Naive thymus-derived CD4-positive, alpha-beta T cell (primary cell): Measurements from ENCODE around the gene NAPG. TPM values are rescaled to one million over a fixed set of nuclear protein-coding genes. Genes with fewer than 3 reads are reported as not detected.

Experiments
- ATAC-seq: fragments of 150-1000 bp; cut with Tn5 transposase; 2 replicates; pipeline ENCODE4 v1.10.0; 2021; ENCODE audit warnings: mild to moderate bottlenecking, moderate library complexity
- CTCF ChIA-PET: fragments of 350-600 bp; sonication (Branson Sonifier 250); formaldehyde crosslinking; loops from one replicate; lab custom pipeline; 2021; ENCODE audit warnings: antibody characterized with exemption; lab: Charles Lee
- POLR2A ChIA-PET: fragments of 350-600 bp; sonication (Branson Sonifier 250); formaldehyde crosslinking; loops from one replicate; lab custom pipeline; 2021; ENCODE audit warnings: antibody characterized with exemption, inconsistent platforms; lab: Charles Lee
- DNase-seq, 9 donors: peaks; one replicate each; pipeline versions ENCODE4 v3.0.0 to v3.0.0-alpha.2; 2020 to 2022; ENCODE audit warnings: mixed read lengths in 1 of 9
- H3K27ac ChIP-seq: one replicate; pipeline ENCODE4 v1.7.0; 2013; ENCODE audit warnings: mild to moderate bottlenecking, low read depth, low read length, moderate library complexity
- H3K27me3 ChIP-seq, 2 donors: one replicate each; pipeline ENCODE4 v1.7.0; 2013; ENCODE audit warnings: low read length in 2 of 2, mild to moderate bottlenecking in 2 of 2, moderate library complexity in 2 of 2; ENCODE audit not compliant: control insufficient read depth in 2 of 2, insufficient read depth in 2 of 2
- H3K36me3 ChIP-seq, 3 experiments: 1 replicate in 2 of 3; 2 replicates in 1 of 3; pipeline ENCODE4 v1.7.0; 2013; ENCODE audit warnings: low read length in 3 of 3, mild to moderate bottlenecking in 3 of 3, moderate library complexity in 1 of 3; ENCODE audit not compliant: insufficient read depth in 3 of 3, control insufficient read depth in 2 of 3
- H3K4me1 ChIP-seq, 2 donors: one replicate each; pipeline ENCODE4 v1.7.0; 2013; ENCODE audit warnings: low read length in 2 of 2, mild to moderate bottlenecking in 2 of 2, moderate library complexity in 1 of 2; ENCODE audit not compliant: control insufficient read depth in 2 of 2, insufficient read depth in 2 of 2
- H3K4me3 ChIP-seq: 2 replicates; pipeline ENCODE4 v1.7.0; 2013; ENCODE audit warnings: mild to moderate bottlenecking, low read length
- H3K9me3 ChIP-seq, 3 experiments: 1 replicate in 2 of 3; 2 replicates in 1 of 3; pipeline ENCODE4 v1.7.0; 2013; ENCODE audit warnings: low read length in 3 of 3; ENCODE audit not compliant: control insufficient read depth in 2 of 3
- H3K27ac Mint-ChIP-seq, 9 donors: one replicate each; pipeline ENCODE4 v1.8.0; 2020 to 2022; ENCODE audit warnings: mixed read lengths in 9 of 9, mild to moderate bottlenecking in 8 of 9, moderate library complexity in 5 of 9, inconsistent platforms in 2 of 9
- H3K27me3 Mint-ChIP-seq, 5 donors: one replicate each; pipeline ENCODE4 v1.8.0; 2021 to 2022; ENCODE audit warnings: mixed read lengths in 5 of 5, mild to moderate bottlenecking in 1 of 5
- H3K36me3 Mint-ChIP-seq, 5 donors: one replicate each; pipeline ENCODE4 v1.8.0; 2020 to 2022; ENCODE audit warnings: mixed read lengths in 5 of 5, mild to moderate bottlenecking in 3 of 5, inconsistent platforms in 1 of 5
- H3K4me1 Mint-ChIP-seq, 7 donors: one replicate each; pipeline ENCODE4 v1.8.0; 2020 to 2022; ENCODE audit warnings: mixed read lengths in 7 of 7, mild to moderate bottlenecking in 3 of 7, inconsistent platforms in 1 of 7
- H3K4me3 Mint-ChIP-seq, 10 donors: one replicate each; pipeline ENCODE4 v1.8.0; 2020 to 2022; ENCODE audit warnings: mild to moderate bottlenecking in 10 of 10, mixed read lengths in 10 of 10, moderate library complexity in 6 of 10, inconsistent platforms in 2 of 10
- H3K9me3 Mint-ChIP-seq, 11 donors: one replicate each; pipeline ENCODE4 v1.8.0; 2020 to 2022; ENCODE audit warnings: mixed read lengths in 11 of 11, mild to moderate bottlenecking in 4 of 11, inconsistent platforms in 1 of 11, moderate library complexity in 1 of 11
- intact Hi-C, 2 donors: fragments of 100-400 bp; cut with micrococcal nuclease; formaldehyde crosslinking; loops; one replicate each; pipeline ENCODE4 v1.15.1; 2023
- polyA plus RNA-seq, 2 donors: library from polyadenylated mRNA; unstranded; fragments of 300-500 nt; fragmentation: Illumina TruSeq; gene quantifications; one replicate each; pipeline ENCODE4 v1.2.3, GENCODE V29; 2021
- total RNA-seq, 6 experiments: library from RNA in 5 of 6; stranded (reverse) in 5 of 6; gene quantifications; 1 replicate in 5 of 6; 2 replicates in 1 of 6; pipeline ENCODE4 v1.2.3 and lab custom pipeline; 2021 to 2026

NAPG gene
- total and polyA plus RNA-seq, 7 experiments from 2014 or later, result 10.2 to 35.7 (median 29.9) TPM

GRCh38 chr18:10511236-10511635 is 14.6 kb upstream of the NAPG start:
- Mint-ChIP-seq H3K4me1 (peaks cover 0 to 2% (median 0%) of the 10 kb centered on the region in 7 donors), H3K27me3 (peaks cover 16 to 37% (median 25%) of the 10 kb centered on the region in 5 donors), H3K36me3 (peaks cover 0 to 9% (median 0%) of the 10 kb centered on the region in 5 donors), H3K27ac (no peak overlapping the region), H3K9me3 (peaks cover 0 to 29% (median 12%) of the 10 kb centered on the region in 11 donors), H3K4me3 (no peak overlapping the region)
- DNase-seq (no peak), ATAC-seq (no peak)
- Histone ChIP-seq H3K4me1 (no peaks in the 10 kb centered on the region), H3K27ac (no peak overlapping the region), H3K4me3 (no peak overlapping the region), H3K9me3 (peaks cover 0 to 15% (median 0%) of the 10 kb centered on the region in 3 experiments), H3K36me3 (no peaks in the 10 kb centered on the region), H3K27me3 (no peaks in the 10 kb centered on the region)
- CTCF ChIA-PET, result no interaction called here
- POLR2A ChIA-PET, result no interaction called here
- intact Hi-C loops, result no loop called here

- Histone ChIP-seq H3K27ac (no peak overlapping the region), H3K4me1 (no peaks in the 10 kb centered on the region), H3K36me3 (no peaks in the 10 kb centered on the region), H3K4me3 (no peak overlapping the region), H3K27me3 (peaks cover 0 to 3% of the 10 kb centered on the region in 2 donors), H3K9me3 (no peaks in the 10 kb centered on the region)
- no peak overlapping the region for H3K4me3 Mint-ChIP-seq
- POLR2A ChIA-PET, result no interaction called here
- no peak for DNase-seq
- H3K27ac Mint-ChIP-seq, result no peak overlapping the region
- peaks cover 35 to 51% (median 38%) of the 10 kb centered on the region in 5 donors for H3K27me3 Mint-ChIP-seq
- no peak for ATAC-seq
- H3K4me1 Mint-ChIP-seq, result peaks cover 0 to 4% (median 0%) of the 10 kb centered on the region in 7 donors
- peaks cover 0 to 8% (median 0%) of the 10 kb centered on the region in 11 donors for H3K9me3 Mint-ChIP-seq
- intact Hi-C loops, result no loop called here
- CTCF ChIA-PET, result no interaction called here
- no peaks in the 10 kb centered on the region for H3K36me3 Mint-ChIP-seq
Measured at GRCh38 chr18:10514082-10514481, 11.7 kb upstream of the NAPG start.

GRCh38 chr18:10514601-10515000 is 11.2 kb upstream of the NAPG start:
- H3K27me3 Mint-ChIP-seq, result peaks cover 39 to 56% (median 43%) of the 10 kb centered on the region in 5 donors
- no peak for ATAC-seq
- no peak overlapping the region for H3K27ac Mint-ChIP-seq
- ChIA-PET POLR2A (no interaction called here), CTCF (no interaction called here)
- H3K36me3 Mint-ChIP-seq, result no peaks in the 10 kb centered on the region
- H3K9me3 Mint-ChIP-seq, result peaks cover 0 to 6% (median 0%) of the 10 kb centered on the region in 11 donors
- peaks cover 0 to 4% (median under 1%) of the 10 kb centered on the region in 7 donors for H3K4me1 Mint-ChIP-seq
- intact Hi-C loops, result no loop called here
- Histone ChIP-seq H3K4me1 (no peaks in the 10 kb centered on the region), H3K27ac (no peak overlapping the region), H3K27me3 (peaks cover 0 to 3% of the 10 kb centered on the region in 2 donors), H3K4me3 (no peak overlapping the region), H3K9me3 (no peaks in the 10 kb centered on the region), H3K36me3 (no peaks in the 10 kb centered on the region)
- no peak for DNase-seq
- H3K4me3 Mint-ChIP-seq, result no peak overlapping the region

GRCh38 chr18:10515456-10515855 is 10.4 kb upstream of the NAPG start:
- H3K4me3 Mint-ChIP-seq, result no peak overlapping the region
- peaks cover 0 to 4% (median 0%) of the 10 kb centered on the region in 11 donors for H3K9me3 Mint-ChIP-seq
- no peak overlapping the region for H3K27ac Mint-ChIP-seq
- no peaks in the 10 kb centered on the region for H3K4me1 ChIP-seq
- H3K27me3 Mint-ChIP-seq, result peaks cover 39 to 60% (median 46%) of the 10 kb centered on the region in 5 donors
- no peaks in the 10 kb centered on the region for H3K9me3 ChIP-seq
- ChIA-PET CTCF (no interaction called here), POLR2A (no interaction called here)
- intact Hi-C loops, result no loop called here
- H3K4me3 ChIP-seq, result no peak overlapping the region
- peaks cover 0 to 8% (median 4%) of the 10 kb centered on the region in 7 donors for H3K4me1 Mint-ChIP-seq
- ATAC-seq (no peak), DNase-seq (no peak)
- H3K27ac ChIP-seq, result no peak overlapping the region
- H3K36me3 Mint-ChIP-seq, result no peaks in the 10 kb centered on the region
- peaks cover 0 to 3% of the 10 kb centered on the region in 2 donors for H3K27me3 ChIP-seq
- no peaks in the 10 kb centered on the region for H3K36me3 ChIP-seq

- no peak overlapping the region for H3K27ac Mint-ChIP-seq
- H3K36me3 ChIP-seq, result no peaks in the 10 kb centered on the region
- peaks cover 0 to 8% (median 4%) of the 10 kb centered on the region in 7 donors for H3K4me1 Mint-ChIP-seq
- no peak overlapping the region for H3K27ac ChIP-seq
- DNase-seq, result no peak
- no peaks in the 10 kb centered on the region for H3K36me3 Mint-ChIP-seq
- ChIA-PET POLR2A (no interaction called here), CTCF (no interaction called here)
- no peak overlapping the region for H3K4me3 Mint-ChIP-seq
- H3K27me3 Mint-ChIP-seq, result peaks cover 39 to 60% (median 46%) of the 10 kb centered on the region in 5 donors
- intact Hi-C loops, result no loop called here
- no peak overlapping the region for H3K4me3 ChIP-seq
- peaks cover 0 to 3% of the 10 kb centered on the region in 2 donors for H3K27me3 ChIP-seq
- H3K9me3 Mint-ChIP-seq, result peaks cover 0 to 4% (median 0%) of the 10 kb centered on the region in 11 donors
- no peaks in the 10 kb centered on the region for H3K4me1 ChIP-seq
- ATAC-seq, result no peak
- no peaks in the 10 kb centered on the region for H3K9me3 ChIP-seq
Measured at GRCh38 chr18:10516078-10516477, 9.7 kb upstream of the NAPG start.

- no peak for DNase-seq
Measured at GRCh38 chr18:10518595-10519255, 7.1 kb upstream of the NAPG start.

More at GRCh38 chr18:10518595-10519255, 7.1 kb upstream of the NAPG start:
- peak; percentile 13 for ATAC-seq
- H3K36me3 Mint-ChIP-seq, result no peaks in the 10 kb centered on the region
- CTCF ChIA-PET, result interaction anchor here (1.1 to 4.0 kb wide), 3 partner anchors 545 to 548 kb away, joined by 3 to 25 read pairs (median 5); no protein-coding TSS in a partner anchor
- H3K4me1 Mint-ChIP-seq, result peaks cover 0 to 8% (median 4%) of the 10 kb centered on the region in 7 donors
- H3K4me3 Mint-ChIP-seq, result no peak overlapping the region
- no peak overlapping the region for H3K27ac ChIP-seq
- peaks cover 31 to 55% (median 32%) of the 10 kb centered on the region in 5 donors for H3K27me3 Mint-ChIP-seq
- H3K4me1 ChIP-seq, result no peaks in the 10 kb centered on the region
- peaks cover 0 to 3% of the 10 kb centered on the region in 2 donors for H3K27me3 ChIP-seq
- no peaks in the 10 kb centered on the region for H3K9me3 ChIP-seq
- H3K9me3 Mint-ChIP-seq, result peaks cover 0 to 4% (median 0%) of the 10 kb centered on the region in 11 donors
- H3K4me3 ChIP-seq, result no peak overlapping the region
- intact Hi-C loops, result no loop called here
- no peak overlapping the region for H3K27ac Mint-ChIP-seq
- no peaks in the 10 kb centered on the region for H3K36me3 ChIP-seq
- POLR2A ChIA-PET, result no interaction called here
